HG03460 (cell line): ENCODE data around the gene LRIG2.
"Not testable (repeated sequence)": the region's sequence is repeated elsewhere in the genome, so short reads cannot be mapped to it uniquely, and the experiment has no call there.

Source experiments
- ATAC-seq: cut with Tn5 transposase; IDR thresholded peaks from one replicate; pipeline ENCODE4 v1.9.1; 2021; ENCODE audit not compliant: unreplicated experiment

The LRIG2 gene

DNA sequence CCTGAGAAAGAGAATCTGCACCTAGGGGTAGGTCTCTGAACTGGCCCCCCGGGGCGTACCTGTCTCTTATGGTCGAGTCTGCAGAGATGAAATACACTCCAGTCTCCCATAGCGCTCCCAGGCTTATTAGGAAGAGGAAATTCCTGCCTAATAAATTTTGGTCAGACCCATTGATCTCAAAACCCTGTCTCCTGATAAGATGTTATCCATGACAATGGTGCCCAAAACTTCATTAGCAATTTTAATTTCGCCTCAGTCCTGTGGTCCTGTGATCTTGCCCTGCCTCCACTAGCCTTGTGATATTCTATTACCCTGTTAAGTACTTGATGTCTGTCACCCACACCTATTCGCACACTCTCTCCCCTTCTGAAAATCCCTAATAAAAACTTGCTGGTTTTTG, 85.7 kb downstream of the LRIG2 start:
- not testable (repeated sequence) for ATAC-seq

DNA sequence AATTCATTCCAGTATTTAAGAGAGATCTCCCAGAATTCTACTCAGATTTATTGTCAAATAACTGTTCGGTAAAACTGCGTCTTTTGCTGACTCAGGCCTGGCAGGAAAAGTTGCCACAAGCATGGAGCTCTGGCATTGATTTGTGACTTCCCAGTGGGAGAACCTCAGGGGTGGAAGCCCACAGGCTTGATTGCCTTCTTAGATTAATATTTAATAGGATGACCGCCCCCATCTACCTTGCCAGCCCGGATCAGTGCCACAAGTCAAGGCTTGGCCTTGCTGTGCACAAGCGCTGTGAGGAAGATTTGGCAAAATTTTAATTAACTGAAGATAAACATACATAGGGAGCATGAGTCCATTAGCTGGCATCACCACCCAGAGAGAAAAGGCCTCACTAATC, 93.5 kb downstream of the LRIG2 start:
- no peak for ATAC-seq

GRCh38 chr1:113168946-113169345, 95.9 kb downstream of the LRIG2 start:
- no peak for ATAC-seq

- ATAC-seq: no peak
Measured at GRCh38 chr1:113169591-113169990, 96.6 kb downstream of the LRIG2 start.

GRCh38 chr1:113170519-113170918, 97.5 kb downstream of the LRIG2 start:
- ATAC-seq: no peak

GRCh38 chr1:113178106-113178505, 105.1 kb downstream of the LRIG2 start:
- no peak for ATAC-seq

GRCh38 chr1:113178522-113178921, 105.5 kb downstream of the LRIG2 start:
- ATAC-seq: no peak
